Measurements from ENCODE around the gene FAM169A. TPM values are rescaled to one million over a fixed set of nuclear protein-coding genes. Genes with fewer than 3 reads are reported as not detected.

FAM169A gene
- total and polyA plus RNA-seq, 2 donors (not counting 3 experiments of a cell fraction or from before 2014, with no cell fraction given), result 0.06 to 0.62 TPM

GRCh38 chr5:74875994-74876791, 10.0 kb upstream of the FAM169A start:
- Histone ChIP-seq H3K9ac (replicated peaks; ENCODE audit: extremely low read depth, insufficient read depth, low read length) (no peak overlapping the region), H3K4me3 (replicated peaks in 1 of 3; ENCODE audit: insufficient read depth in 1 of 3, low read depth in 1 of 3, low read length in 3 of 3) (no peak overlapping the region), H3K4me1 (ENCODE audit: control insufficient read depth, extremely low read depth, insufficient read depth, low read length) (no peaks in the 10 kb centered on the region), H3K79me2 (ENCODE audit: control insufficient read depth, insufficient read depth, low read length) (no peaks in the 10 kb centered on the region), H2AFZ (ENCODE audit: low read depth, low read length) (no peak overlapping the region), H3K4me2 (ENCODE audit: insufficient read depth, low read length) (no peak overlapping the region), H3K9me1 (replicated peaks; ENCODE audit: control insufficient read depth, extremely low read depth, insufficient read depth, low read length) (no peaks in the 10 kb centered on the region), H3K9me3 (replicated peaks; ENCODE audit: control insufficient read depth, insufficient read depth, low read length) (no peaks in the 10 kb centered on the region), H3K36me3 (ENCODE audit: control insufficient read depth in 2 of 2, extremely low read depth in 1 of 2, insufficient read depth in 2 of 2, low read length in 2 of 2) (no peaks in the 10 kb centered on the region), H3K27ac (ENCODE audit: insufficient read depth, low read depth, low read length) (no peak overlapping the region), H4K20me1 (replicated peaks; ENCODE audit: control insufficient read depth, extremely low read depth, insufficient read depth, low read length) (no peaks in the 10 kb centered on the region), H3K27me3 (ENCODE audit: control insufficient read depth in 2 of 2, insufficient read depth in 2 of 2, low read length in 2 of 2) (peaks cover 2 to 5% of the 10 kb centered on the region in 2 experiments)
- DNase-seq (ENCODE audit: low read depth, low spot score), result no peak
- no TSS peak for BruUV-seq (replicated peaks)
- TF ChIP-seq GATA2 (IDR thresholded peaks at IDR 0.05; ENCODE audit: insufficient read depth, insufficient read length, low read depth, low read length) (no peak), JUN (IDR thresholded peaks at IDR 0.05; ENCODE audit: borderline replicate concordance, insufficient read depth, insufficient read length, low read depth) (no peak), EZH2 (IDR thresholded peaks at IDR 0.05; ENCODE audit: borderline replicate concordance, low read depth, low read length, severe bottlenecking) (no peak), POLR2A (IDR thresholded peaks at IDR 0.05; ENCODE audit: low read depth, low read length) (no peak), MYC (IDR thresholded peaks at IDR 0.05; ENCODE audit: low read depth, low read length) (no peak), CTCF (IDR thresholded peaks at IDR 0.05; ENCODE audit: extremely low read depth in 1 of 2, insufficient read depth in 1 of 2, low read depth in 1 of 2, low read length in 2 of 2) (no peak), FOS (IDR thresholded peaks at IDR 0.05; ENCODE audit: borderline replicate concordance, insufficient read depth, low read length) (no peak), POLR2AphosphoS5 (IDR thresholded peaks at IDR 0.05; ENCODE audit: insufficient read depth, low read depth, low read length) (no peak)
- TF ChIP-seq, protein P1, sequence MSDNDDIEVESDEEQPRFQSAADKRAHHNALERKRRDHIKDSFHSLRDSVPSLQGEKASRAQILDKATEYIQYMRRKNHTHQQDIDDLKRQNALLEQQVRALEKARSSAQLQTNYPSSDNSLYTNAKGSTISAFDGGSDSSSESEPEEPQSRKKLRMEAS (IDR thresholded peaks at IDR 0.05; ENCODE audit: insufficient read depth, insufficient read length), result no peak
- no peak for FAIRE-seq
- CTCF ChIA-PET, result no interaction called here
- POLR2A ChIA-PET, result no interaction called here
- intact Hi-C loops (cut with micrococcal nuclease) (no loop called here), dilution Hi-C loops (cut with MboI; ENCODE audit: extremely low pct_ligation_motif_present, low sequenced_read_pairs) (no loop called here)
